Activated naive CD4-positive, alpha-beta T cell treated with anti-CD3 and anti-CD28 coated beads, Interleukin-2, amount 10 ng/mL, durations not matched to agents 7 days and 5 days (primary cell): ENCODE measurements around the gene GRM5.

ENCODE experiments used
- CTCF ChIA-PET: fragments of 350-600 bp; sonication (Branson Sonifier 250); formaldehyde crosslinking; loops from one replicate; lab custom pipeline; 2021; ENCODE audit warnings: antibody characterized with exemption; lab: Charles Lee
- DNase-seq: peaks from one replicate; pipeline ENCODE4 v3.0.0-alpha.2; 2020
- H3K27ac Mint-ChIP-seq: one replicate; pipeline ENCODE4 v1.8.0; 2021; ENCODE audit warnings: mild to moderate bottlenecking, moderate library complexity, mixed read lengths
- H3K27me3 Mint-ChIP-seq: one replicate; pipeline ENCODE4 v1.8.0; 2021; ENCODE audit warnings: mild to moderate bottlenecking, mixed read lengths
- H3K36me3 Mint-ChIP-seq: one replicate; pipeline ENCODE4 v1.8.0; 2021; ENCODE audit warnings: mixed read lengths
- H3K4me1 Mint-ChIP-seq: one replicate; pipeline ENCODE4 v1.8.0; 2021; ENCODE audit warnings: mixed read lengths
- H3K4me3 Mint-ChIP-seq: one replicate; pipeline ENCODE4 v1.8.0; 2021; ENCODE audit warnings: mild to moderate bottlenecking, moderate library complexity, mixed read lengths
- H3K9me3 Mint-ChIP-seq: one replicate; pipeline ENCODE4 v1.8.0; 2021; ENCODE audit warnings: mixed read lengths

Gene GRM5

GRCh38 chr11:88799771-88800500 is 265.8 kb downstream of the GRM5 start:
- Mint-ChIP-seq H3K27ac (no peak overlapping the region), H3K9me3 (peaks cover 1% of the 10 kb centered on the region), H3K36me3 (peaks cover 1% of the 10 kb centered on the region), H3K27me3 (no peaks in the 10 kb centered on the region), H3K4me1 (peaks cover 8% of the 10 kb centered on the region), H3K4me3 (no peak overlapping the region)
- CTCF ChIA-PET, result no interaction called here
- DNase-seq, result no peak

- no peaks in the 10 kb centered on the region for H3K9me3 Mint-ChIP-seq
- H3K4me3 Mint-ChIP-seq, result no peak overlapping the region
Observed at GRCh38 chr11:88790182-88790581, 275.6 kb downstream of the GRM5 start.

GRCh38 chr11:88779577-88779976 is 286.2 kb downstream of the GRM5 start:
- no peak for DNase-seq
- Mint-ChIP-seq H3K9me3 (no peaks in the 10 kb centered on the region), H3K27me3 (no peaks in the 10 kb centered on the region), H3K4me1 (no peaks in the 10 kb centered on the region), H3K4me3 (no peak overlapping the region), H3K36me3 (peaks cover 2% of the 10 kb centered on the region), H3K27ac (no peak overlapping the region)
- CTCF ChIA-PET, result no interaction called here

More at GRCh38 chr11:88790182-88790581, 275.6 kb downstream of the GRM5 start:
- CTCF ChIA-PET, result no interaction called here
- no peak for DNase-seq
- Mint-ChIP-seq H3K36me3 (no peaks in the 10 kb centered on the region), H3K4me1 (no peaks in the 10 kb centered on the region), H3K27me3 (no peaks in the 10 kb centered on the region), H3K27ac (no peak overlapping the region)

GRCh38 chr11:88770475-88771079 is 295.2 kb downstream of the GRM5 start:
- H3K4me3 Mint-ChIP-seq, result no peak overlapping the region
- no peaks in the 10 kb centered on the region for H3K27me3 Mint-ChIP-seq
- DNase-seq, result no peak
- no peaks in the 10 kb centered on the region for H3K4me1 Mint-ChIP-seq
- no peak overlapping the region for H3K27ac Mint-ChIP-seq
- CTCF ChIA-PET, result interaction anchor here (0.7 kb wide), 1 partner anchor 9 kb away, joined by 3 read pairs; no protein-coding TSS in a partner anchor
- H3K9me3 Mint-ChIP-seq, result peaks cover 5% of the 10 kb centered on the region
- no peaks in the 10 kb centered on the region for H3K36me3 Mint-ChIP-seq

GRCh38 chr11:88744140-88744539 is 321.6 kb downstream of the GRM5 start:
- Mint-ChIP-seq H3K9me3 (no peaks in the 10 kb centered on the region), H3K4me3 (no peak overlapping the region), H3K27me3 (no peaks in the 10 kb centered on the region), H3K27ac (no peak overlapping the region), H3K36me3 (no peaks in the 10 kb centered on the region), H3K4me1 (no peaks in the 10 kb centered on the region)
- DNase-seq, result no peak
- CTCF ChIA-PET, result no interaction called here

- no peak for DNase-seq
- H3K27ac Mint-ChIP-seq, result no peak overlapping the region
- CTCF ChIA-PET, result no interaction called here
- no peaks in the 10 kb centered on the region for H3K4me1 Mint-ChIP-seq
- H3K27me3 Mint-ChIP-seq, result no peaks in the 10 kb centered on the region
- H3K36me3 Mint-ChIP-seq, result no peaks in the 10 kb centered on the region
- H3K4me3 Mint-ChIP-seq, result no peak overlapping the region
- H3K9me3 Mint-ChIP-seq, result no peaks in the 10 kb centered on the region
Observed at GRCh38 chr11:88739524-88739923, 326.3 kb downstream of the GRM5 start.

GRCh38 chr11:88709567-88709966 is 356.2 kb downstream of the GRM5 start:
- CTCF ChIA-PET, result interaction anchor here (0.6 kb wide), 1 partner anchor 170 kb away, joined by 3 read pairs; no protein-coding TSS in a partner anchor
- H3K9me3 Mint-ChIP-seq, result no peaks in the 10 kb centered on the region
- DNase-seq, result no peak
- no peaks in the 10 kb centered on the region for H3K36me3 Mint-ChIP-seq
- H3K27ac Mint-ChIP-seq, result no peak overlapping the region
- H3K27me3 Mint-ChIP-seq, result no peaks in the 10 kb centered on the region
- H3K4me1 Mint-ChIP-seq, result peaks cover 4% of the 10 kb centered on the region
- H3K4me3 Mint-ChIP-seq, result no peak overlapping the region

- no peaks in the 10 kb centered on the region for H3K27me3 Mint-ChIP-seq
- no peaks in the 10 kb centered on the region for H3K9me3 Mint-ChIP-seq
- H3K27ac Mint-ChIP-seq, result no peak overlapping the region
- CTCF ChIA-PET, result no interaction called here
- H3K36me3 Mint-ChIP-seq, result no peaks in the 10 kb centered on the region
- DNase-seq, result no peak
- H3K4me1 Mint-ChIP-seq, result no peaks in the 10 kb centered on the region
- no peak overlapping the region for H3K4me3 Mint-ChIP-seq
Observed at GRCh38 chr11:88704485-88704884, 361.3 kb downstream of the GRM5 start.

- Mint-ChIP-seq H3K9me3 (no peaks in the 10 kb centered on the region), H3K27ac (no peak overlapping the region), H3K4me3 (no peak overlapping the region), H3K36me3 (no peaks in the 10 kb centered on the region), H3K4me1 (no peaks in the 10 kb centered on the region), H3K27me3 (no peaks in the 10 kb centered on the region)
- CTCF ChIA-PET, result no interaction called here
- no peak for DNase-seq
Observed at GRCh38 chr11:88701816-88702215, 364.0 kb downstream of the GRM5 start.

- no peaks in the 10 kb centered on the region for H3K9me3 Mint-ChIP-seq
- H3K4me3 Mint-ChIP-seq, result no peak overlapping the region
- no peaks in the 10 kb centered on the region for H3K36me3 Mint-ChIP-seq
- H3K4me1 Mint-ChIP-seq, result no peaks in the 10 kb centered on the region
- no peaks in the 10 kb centered on the region for H3K27me3 Mint-ChIP-seq
- no peak for DNase-seq
- no peak overlapping the region for H3K27ac Mint-ChIP-seq
- CTCF ChIA-PET, result no interaction called here
Observed at GRCh38 chr11:88697139-88697538, 368.6 kb downstream of the GRM5 start.

- Mint-ChIP-seq H3K27me3 (no peaks in the 10 kb centered on the region), H3K36me3 (no peaks in the 10 kb centered on the region), H3K4me3 (no peak overlapping the region), H3K9me3 (no peaks in the 10 kb centered on the region), H3K4me1 (no peaks in the 10 kb centered on the region), H3K27ac (no peak overlapping the region)
- DNase-seq, result no peak
- CTCF ChIA-PET, result no interaction called here
Observed at GRCh38 chr11:88695689-88696414, 369.9 kb downstream of the GRM5 start.

- DNase-seq, result no peak
- Mint-ChIP-seq H3K27ac (no peak overlapping the region), H3K27me3 (no peaks in the 10 kb centered on the region), H3K9me3 (no peaks in the 10 kb centered on the region), H3K4me3 (no peak overlapping the region), H3K36me3 (no peaks in the 10 kb centered on the region), H3K4me1 (peaks cover 6% of the 10 kb centered on the region)
- CTCF ChIA-PET, result no interaction called here
Observed at GRCh38 chr11:88692306-88693086, 373.3 kb downstream of the GRM5 start.

GRCh38 chr11:88689548-88690240 is 376.1 kb downstream of the GRM5 start:
- CTCF ChIA-PET, result interaction anchor here (0.7 kb wide), 1 partner anchor 10 kb away, joined by 3 read pairs; no protein-coding TSS in a partner anchor
- H3K36me3 Mint-ChIP-seq, result no peaks in the 10 kb centered on the region
- no peaks in the 10 kb centered on the region for H3K27me3 Mint-ChIP-seq
- no peak for DNase-seq
- peak overlapping the region; percentile 8 for H3K27ac Mint-ChIP-seq
- peaks cover 6% of the 10 kb centered on the region for H3K4me1 Mint-ChIP-seq
- no peak overlapping the region for H3K4me3 Mint-ChIP-seq
- H3K9me3 Mint-ChIP-seq, result peaks cover 5% of the 10 kb centered on the region
